Effector memory CD4-positive, alpha-beta T cell (primary cell): ENCODE data around the gene MAP3K14.
A peak's percentile ranks its signal among the peaks of the same experiment; 100 is the strongest.
"Not testable (repeated sequence)": the region's sequence is repeated elsewhere in the genome, so short reads cannot be mapped to it uniquely, and the experiment has no call there.

Source experiments
- DNase-seq, 3 donors: peaks; one replicate each; pipeline ENCODE4 v3.0.0-alpha.2; 2020
- H3K27ac ChIP-seq: 2 replicates; pipeline ENCODE4 v1.7.0; 2013; ENCODE audit warnings: mild to moderate bottlenecking, low read length, moderate library complexity; ENCODE audit not compliant: insufficient read depth, poor library complexity, severe bottlenecking
- H3K27me3 ChIP-seq: replicated peaks from 2 replicates; pipeline ENCODE4 v1.7.0; 2013; ENCODE audit warnings: mild to moderate bottlenecking, low read length; ENCODE audit not compliant: insufficient read depth, control insufficient read depth, poor library complexity, severe bottlenecking
- H3K36me3 ChIP-seq: 2 replicates; pipeline ENCODE4 v1.7.0; 2013; ENCODE audit warnings: mild to moderate bottlenecking, low read length, moderate library complexity; ENCODE audit not compliant: control insufficient read depth, insufficient read depth
- H3K4me1 ChIP-seq: 2 replicates; pipeline ENCODE4 v1.7.0; 2013; ENCODE audit warnings: low read length, mild to moderate bottlenecking; ENCODE audit not compliant: control insufficient read depth, insufficient read depth, poor library complexity, severe bottlenecking
- H3K4me3 ChIP-seq: 2 replicates; pipeline ENCODE4 v1.7.0; 2013; ENCODE audit warnings: low read length, low read depth, mild to moderate bottlenecking; ENCODE audit not compliant: insufficient read depth, poor library complexity, severe bottlenecking
- H3K9me3 ChIP-seq: 2 replicates; pipeline ENCODE4 v1.7.0; 2013; ENCODE audit warnings: mild to moderate bottlenecking, low read length, moderate library complexity; ENCODE audit not compliant: control insufficient read depth

MAP3K14 gene

GRCh38 chr17:45257115-45257514 lies 59.7 kb downstream of the MAP3K14 start:
- H3K9me3 ChIP-seq = no peaks in the 10 kb centered on the region
- no peaks in the 10 kb centered on the region for H3K27me3 ChIP-seq
- H3K4me3 ChIP-seq = no peak overlapping the region
- peaks cover 9% of the 10 kb centered on the region for H3K4me1 ChIP-seq
- no peaks in the 10 kb centered on the region for H3K36me3 ChIP-seq
- no peak overlapping the region for H3K27ac ChIP-seq
- no peak for DNase-seq

- DNase-seq = no peak
- Histone ChIP-seq H3K4me1 (peaks cover 9% of the 10 kb centered on the region), H3K4me3 (no peak overlapping the region), H3K27ac (no peak overlapping the region), H3K9me3 (no peaks in the 10 kb centered on the region), H3K27me3 (no peaks in the 10 kb centered on the region), H3K36me3 (no peaks in the 10 kb centered on the region)
Measured at GRCh38 chr17:45256114-45256966, 60.5 kb downstream of the MAP3K14 start.

GRCh38 chr17:45255358-45255757 lies 61.5 kb downstream of the MAP3K14 start:
- Histone ChIP-seq H3K27ac (no peak overlapping the region), H3K4me3 (no peak overlapping the region), H3K36me3 (peaks cover 7% of the 10 kb centered on the region), H3K27me3 (no peaks in the 10 kb centered on the region), H3K9me3 (no peaks in the 10 kb centered on the region), H3K4me1 (peaks cover 16% of the 10 kb centered on the region)
- no peak for DNase-seq

- peaks cover 9% of the 10 kb centered on the region for H3K36me3 ChIP-seq
- no peaks in the 10 kb centered on the region for H3K9me3 ChIP-seq
- peaks cover 21% of the 10 kb centered on the region for H3K4me1 ChIP-seq
- H3K27me3 ChIP-seq = no peaks in the 10 kb centered on the region
- no peak for DNase-seq
- H3K4me3 ChIP-seq = no peak overlapping the region
- no peak overlapping the region for H3K27ac ChIP-seq
Measured at GRCh38 chr17:45253879-45254278, 62.9 kb downstream of the MAP3K14 start.

- H3K27ac ChIP-seq, DNase-seq, H3K4me3 ChIP-seq, H3K9me3 ChIP-seq, H3K27me3 ChIP-seq, H3K36me3 ChIP-seq: not testable (repeated sequence)
- peaks cover 28% of the 10 kb centered on the region for H3K4me1 ChIP-seq
Measured at GRCh38 chr17:45253237-45253636, 63.6 kb downstream of the MAP3K14 start.

GRCh38 chr17:45251931-45252330 lies 64.9 kb downstream of the MAP3K14 start:
- H3K27me3 ChIP-seq = no peaks in the 10 kb centered on the region
- H3K9me3 ChIP-seq = no peaks in the 10 kb centered on the region
- DNase-seq = no peak
- peaks cover 31% of the 10 kb centered on the region for H3K4me1 ChIP-seq
- H3K4me3 ChIP-seq = no peak overlapping the region
- peaks cover 9% of the 10 kb centered on the region for H3K36me3 ChIP-seq
- H3K27ac ChIP-seq = no peak overlapping the region

GRCh38 chr17:45248132-45248957 lies 68.5 kb downstream of the MAP3K14 start:
- H3K9me3 ChIP-seq = no peaks in the 10 kb centered on the region
- H3K4me1 ChIP-seq = peaks cover 44% of the 10 kb centered on the region
- DNase-seq = peak; percentile 72 to 80 (median 79)
- H3K36me3 ChIP-seq = peaks cover 44% of the 10 kb centered on the region
- H3K27ac ChIP-seq = peak overlapping the region; percentile 88
- H3K4me3 ChIP-seq = peak overlapping the region; percentile 59
- no peaks in the 10 kb centered on the region for H3K27me3 ChIP-seq

GRCh38 chr17:45247429-45248131 lies 69.2 kb downstream of the MAP3K14 start:
- Histone ChIP-seq H3K4me1 (peaks cover 44% of the 10 kb centered on the region), H3K4me3 (peak overlapping the region; percentile 59), H3K27me3 (no peaks in the 10 kb centered on the region), H3K9me3 (no peaks in the 10 kb centered on the region), H3K36me3 (peaks cover 52% of the 10 kb centered on the region), H3K27ac (peak overlapping the region; percentile 88)
- DNase-seq = peak; percentile 97

GRCh38 chr17:45246861-45247428 lies 69.9 kb downstream of the MAP3K14 start:
- peak overlapping the region; percentile 59 for H3K4me3 ChIP-seq
- H3K27ac ChIP-seq = peak overlapping the region; percentile 88
- H3K27me3 ChIP-seq = no peaks in the 10 kb centered on the region
- peaks cover 58% of the 10 kb centered on the region for H3K36me3 ChIP-seq
- no peak for DNase-seq
- H3K9me3 ChIP-seq = no peaks in the 10 kb centered on the region
- peaks cover 44% of the 10 kb centered on the region for H3K4me1 ChIP-seq
